Bronchial epithelial cell (primary cell): ENCODE data around the gene CLIC3. TPM values are rescaled to one million over a fixed set of nuclear protein-coding genes. Genes with fewer than 3 reads are reported as not detected.

Experiments used
- DNase-seq: peaks from one replicate; pipeline ENCODE4 v3.0.0-alpha.2; 2010; ENCODE audit warnings: low read depth
- FAIRE-seq: peaks from 2 replicates; lab custom pipeline; 2011; peaks lifted over from hg19 to GRCh38; lab: Jason Lieb, UNC
- H3K27me3 ChIP-seq: 2 replicates; pipeline ENCODE4 v1.5.1; 2011; ENCODE audit warnings: low read length; ENCODE audit not compliant: control insufficient read depth, insufficient read depth
- H3K36me3 ChIP-seq: 2 replicates; pipeline ENCODE4 v1.5.1; 2011; ENCODE audit warnings: low read length; ENCODE audit not compliant: control insufficient read depth, insufficient read depth
- H3K4me3 ChIP-seq: 2 replicates; pipeline ENCODE4 v1.5.1; 2011; ENCODE audit warnings: mild to moderate bottlenecking, low read depth, low read length, control low read depth
- total RNA-seq: library from RNA; depleted of rRNA; stranded (reverse); fragments of >200 nt; gene quantifications from 2 replicates; pipeline ENCODE4 v1.2.1, GENCODE V29; 2014
- TF ChIP-seq, protein P1 (sequence below): IDR thresholded peaks from 2 replicates; pipeline ENCODE4 v1.5.1; 2011; ENCODE audit warnings: mild to moderate bottlenecking, moderate library complexity, low read length, control low read depth, inconsistent platforms; ENCODE audit not compliant: insufficient read depth, severe bottlenecking

CLIC3 gene
- total RNA-seq, 1 donor from 2014 or later: 2.1 TPM

GRCh38 chr9:136997371-136997770, 1.0 kb upstream of the CLIC3 start:
- Histone ChIP-seq H3K4me3 (no peak overlapping the region), H3K36me3 (peaks cover 2% of the 10 kb centered on the region), H3K27me3 (no peaks in the 10 kb centered on the region)
- DNase-seq (no peak), FAIRE-seq (no peak)
- TF ChIP-seq, protein P1, sequence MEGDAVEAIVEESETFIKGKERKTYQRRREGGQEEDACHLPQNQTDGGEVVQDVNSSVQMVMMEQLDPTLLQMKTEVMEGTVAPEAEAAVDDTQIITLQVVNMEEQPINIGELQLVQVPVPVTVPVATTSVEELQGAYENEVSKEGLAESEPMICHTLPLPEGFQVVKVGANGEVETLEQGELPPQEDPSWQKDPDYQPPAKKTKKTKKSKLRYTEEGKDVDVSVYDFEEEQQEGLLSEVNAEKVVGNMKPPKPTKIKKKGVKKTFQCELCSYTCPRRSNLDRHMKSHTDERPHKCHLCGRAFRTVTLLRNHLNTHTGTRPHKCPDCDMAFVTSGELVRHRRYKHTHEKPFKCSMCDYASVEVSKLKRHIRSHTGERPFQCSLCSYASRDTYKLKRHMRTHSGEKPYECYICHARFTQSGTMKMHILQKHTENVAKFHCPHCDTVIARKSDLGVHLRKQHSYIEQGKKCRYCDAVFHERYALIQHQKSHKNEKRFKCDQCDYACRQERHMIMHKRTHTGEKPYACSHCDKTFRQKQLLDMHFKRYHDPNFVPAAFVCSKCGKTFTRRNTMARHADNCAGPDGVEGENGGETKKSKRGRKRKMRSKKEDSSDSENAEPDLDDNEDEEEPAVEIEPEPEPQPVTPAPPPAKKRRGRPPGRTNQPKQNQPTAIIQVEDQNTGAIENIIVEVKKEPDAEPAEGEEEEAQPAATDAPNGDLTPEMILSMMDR: no peak

DNA sequence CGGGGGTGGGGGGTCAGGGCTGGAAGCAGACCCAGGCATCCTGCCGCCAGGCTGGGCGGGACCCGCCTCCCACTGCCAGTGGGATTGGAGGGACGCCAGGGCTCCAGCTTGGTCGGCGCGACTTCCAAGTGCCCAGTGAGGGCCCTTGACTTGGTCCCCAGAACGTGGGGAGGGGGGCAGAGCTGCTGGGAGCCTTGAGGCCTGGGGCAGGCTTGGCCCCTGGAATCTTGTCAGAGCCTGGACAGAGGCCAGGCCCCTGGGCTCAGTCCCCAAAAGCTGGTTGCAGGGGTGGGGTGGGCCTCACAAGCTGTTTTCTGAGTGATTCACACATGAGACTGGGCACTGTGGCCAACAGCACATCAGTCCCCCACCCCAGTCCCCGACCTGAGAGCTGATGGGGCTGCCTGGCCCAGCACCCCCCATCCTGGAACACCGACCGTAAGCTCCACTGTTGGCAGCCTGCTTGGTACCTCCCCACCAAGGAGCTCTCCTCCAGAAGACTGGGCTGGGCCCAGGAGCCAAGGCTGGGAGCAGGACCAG, 526 bp downstream of the CLIC3 start:
- DNase-seq (no peak), FAIRE-seq (no peak)
- Histone ChIP-seq H3K27me3 (no peaks in the 10 kb centered on the region), H3K36me3 (peaks cover 2% of the 10 kb centered on the region), H3K4me3 (peak overlapping the region; percentile 28)
- TF ChIP-seq, protein P1: no peak

DNA sequence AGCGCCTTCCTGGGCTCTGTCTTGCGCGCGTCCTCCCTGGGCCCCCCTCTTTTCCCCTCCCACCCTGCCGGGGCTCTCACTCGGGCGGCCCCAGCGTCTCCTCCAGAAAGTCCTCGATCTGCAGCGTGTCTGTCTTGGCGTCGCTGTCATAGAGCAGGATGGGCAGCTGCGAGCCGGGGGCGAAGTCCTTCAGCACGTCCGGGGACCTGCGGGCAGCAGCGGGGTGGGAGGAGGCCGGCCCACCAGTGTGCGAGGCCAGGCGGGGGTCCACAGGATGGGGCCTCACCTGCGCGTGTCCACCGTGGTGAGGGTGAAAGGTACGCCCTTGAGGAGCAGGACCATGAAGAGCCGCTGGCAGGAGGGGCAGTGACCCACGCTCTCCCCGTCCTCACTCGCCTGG, 1.0 kb downstream of the CLIC3 start:
- H3K4me3 ChIP-seq: no peak overlapping the region
- no peaks in the 10 kb centered on the region for H3K27me3 ChIP-seq
- FAIRE-seq (no peak), DNase-seq (no peak)
- TF ChIP-seq, protein P1: no peak
- H3K36me3 ChIP-seq: peaks cover 2% of the 10 kb centered on the region

DNA sequence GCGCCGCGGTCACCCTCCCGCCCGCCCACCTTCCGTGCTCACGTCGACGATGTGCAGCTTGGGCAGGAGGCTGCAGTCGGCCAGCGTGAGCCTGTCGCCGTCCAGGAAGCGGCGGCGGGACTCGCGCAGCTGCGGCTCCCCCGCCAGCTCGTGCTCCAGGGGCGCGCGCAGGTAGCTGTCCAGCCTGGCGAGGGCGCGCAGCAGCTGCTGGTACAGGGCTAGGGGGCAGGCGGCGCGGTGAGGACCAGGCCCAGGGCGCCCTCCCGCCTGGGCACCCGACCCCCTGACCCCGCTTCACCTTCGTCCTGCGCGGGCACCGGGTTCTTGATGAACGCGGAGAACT, 1.5 kb downstream of the CLIC3 start:
- peaks cover 2% of the 10 kb centered on the region for H3K36me3 ChIP-seq
- TF ChIP-seq, protein P1: no peak
- no peak for FAIRE-seq
- no peaks in the 10 kb centered on the region for H3K27me3 ChIP-seq
- DNase-seq: no peak
- H3K4me3 ChIP-seq: no peak overlapping the region

GRCh38 chr9:136994180-136994887, 2.0 kb downstream of the CLIC3 start:
- FAIRE-seq: no peak
- TF ChIP-seq, protein P1: no peak
- no peak overlapping the region for H3K4me3 ChIP-seq

More at GRCh38 chr9:136994180-136994887, 2.0 kb downstream of the CLIC3 start:
- no peak for DNase-seq
- Histone ChIP-seq H3K27me3 (no peaks in the 10 kb centered on the region), H3K36me3 (peaks cover 2% of the 10 kb centered on the region)
